SU-DHL-6 (cell line): ENCODE results near the gene CBLN3.

ENCODE experiments used
- H2AFZ ChIP-seq: fragments of 200-600 bp; sonication (generic); 2 replicates; pipeline ENCODE4 v1.6.1; 2014; ENCODE audit warnings: low read depth, mild to moderate bottlenecking, moderate library complexity, mixed read lengths, antibody characterized with exemption, low read length; ENCODE audit not compliant: severe bottlenecking
- H3F3A ChIP-seq: fragments of 200-600 bp; shearing (Covaris generic); 2 replicates; pipeline ENCODE4 v1.6.0; 2016; ENCODE audit warnings: antibody characterized with exemption, mild to moderate bottlenecking; ENCODE audit not compliant: insufficient read depth
- H3K27ac ChIP-seq: fragments of 200-600 bp; sonication (generic); 2 replicates; pipeline ENCODE4 v1.5.1; 2016; ENCODE audit warnings: low read depth, mild to moderate bottlenecking, low read length, moderate library complexity, mixed read lengths
- H3K27me3 ChIP-seq: fragments of 200-600 bp; sonication (generic), shearing (Covaris generic); 2 replicates; pipeline ENCODE4 v1.6.0; 2014; ENCODE audit warnings: mild to moderate bottlenecking, low read length
- H3K36me3 ChIP-seq: fragments of 200-600 bp; sonication (generic); 2 replicates; pipeline ENCODE4 v1.6.1; 2014; ENCODE audit warnings: mild to moderate bottlenecking, low read length, mixed read lengths
- H3K4me2 ChIP-seq: fragments of 300-600, 200-600 bp; shearing (Covaris generic), sonication (generic); 2 replicates; pipeline ENCODE4 v1.6.0; 2014; ENCODE audit warnings: low read length, low read depth, mild to moderate bottlenecking; ENCODE audit not compliant: poor library complexity, severe bottlenecking
- H3K4me3 ChIP-seq: fragments of 200-600 bp; sonication (generic); 2 replicates; pipeline ENCODE4 v1.5.1; 2014; ENCODE audit warnings: antibody characterized with exemption, low read length, mild to moderate bottlenecking, mixed read lengths; ENCODE audit not compliant: insufficient read depth, poor library complexity, severe bottlenecking
- H3K79me2 ChIP-seq: fragments of 200-600 bp; sonication (generic); 2 replicates; pipeline ENCODE4 v1.6.1; 2014; ENCODE audit warnings: mild to moderate bottlenecking, low read length, moderate library complexity; ENCODE audit not compliant: insufficient read depth
- H3K9ac ChIP-seq: fragments of 200-600 bp; sonication (generic); 2 replicates; pipeline ENCODE4 v1.7.0; 2014; ENCODE audit warnings: mild to moderate bottlenecking, low read length
- H3K9me2 ChIP-seq: fragments of 200-600 bp; sonication (generic); replicated peaks from 2 replicates; pipeline ENCODE4 v1.6.1; 2014; ENCODE audit warnings: low read length; ENCODE audit not compliant: insufficient read depth
- H3K9me3 ChIP-seq: fragments of 200-600 bp; sonication (generic); 2 replicates; pipeline ENCODE4 v1.6.1; 2014; ENCODE audit warnings: low read length, mixed read lengths; ENCODE audit not compliant: insufficient read depth
- H4K20me1 ChIP-seq: fragments of 200-600 bp; sonication (generic); 2 replicates; pipeline ENCODE4 v1.6.1; 2014; ENCODE audit warnings: low read depth, mild to moderate bottlenecking, antibody characterized with exemption, low read length, moderate library complexity, mixed read lengths
- EZH2phosphoT487 ChIP-seq: fragments of 200-600 bp; sonication (generic), shearing (Covaris generic); conservative IDR thresholded peaks from 2 replicates; pipeline ENCODE4 v1.6.1; 2018; ENCODE audit warnings: mild to moderate bottlenecking, antibody characterized with exemption, low read length, moderate library complexity, mixed read lengths
- TF ChIP-seq, protein P1 (sequence below): fragments of 200-600 bp; sonication (generic); IDR thresholded peaks from one replicate; pipeline ENCODE4 v1.5.1; 2017; ENCODE audit warnings: antibody characterized with exemption, mild to moderate bottlenecking, low read length, moderate library complexity; ENCODE audit not compliant: insufficient read depth, poor library complexity, severe bottlenecking

The CBLN3 gene

DNA sequence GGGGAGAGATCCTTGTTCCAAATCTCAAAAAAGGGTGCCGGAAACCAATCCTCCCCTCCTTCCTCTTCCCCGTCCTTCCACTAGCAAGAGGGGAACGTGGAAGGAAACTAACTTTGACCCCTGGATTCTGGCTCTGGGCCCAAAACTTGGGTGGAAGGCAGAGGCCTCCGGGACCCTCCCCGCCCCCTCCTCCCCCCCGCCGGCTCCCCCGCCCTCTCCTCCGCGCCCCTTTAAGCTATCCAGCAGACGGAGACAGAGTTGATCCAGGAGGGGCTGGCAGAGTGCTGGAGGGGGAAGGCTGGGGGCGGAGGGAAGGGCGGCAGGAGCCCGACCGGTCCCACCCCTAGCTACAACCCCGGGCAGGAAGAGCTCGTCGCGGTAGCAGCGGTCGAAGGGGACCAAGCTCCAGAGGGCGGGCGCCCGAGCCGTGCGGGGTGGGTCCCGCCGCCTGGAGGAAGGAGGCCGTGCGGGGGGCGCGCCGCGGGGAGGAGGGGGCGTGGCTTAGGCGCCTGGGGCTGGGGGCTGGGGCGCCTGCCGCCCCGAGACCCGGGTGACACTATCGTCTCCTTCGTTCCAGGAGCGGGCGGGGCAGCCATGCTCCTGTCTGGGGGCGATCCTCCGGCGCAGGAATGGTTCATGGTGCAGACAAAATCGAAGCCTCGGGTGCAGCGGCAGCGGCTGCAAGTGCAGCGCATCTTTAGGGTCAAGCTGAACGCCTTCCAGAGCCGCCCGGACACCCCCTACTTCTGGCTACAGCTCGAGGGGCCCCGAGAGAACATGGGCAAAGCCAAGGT, 30.6 kb downstream of the CBLN3 start, which contains the start of gene NYNRIN:
TSS of gene NYNRIN (plus strand) at position 351 of the 794 bp plus-strand sequence. CDS start at position 595, 244 bp downstream.
- H2AFZ ChIP-seq, result no peak within 1 kb of the TSS
- H4K20me1 ChIP-seq, result no peaks in the 10 kb centered on the region
- no peak within 1 kb of the TSS for H3K27ac ChIP-seq
- H3K79me2 ChIP-seq, result no peaks in the 10 kb centered on the region
- no peaks in the 10 kb centered on the region for H3K36me3 ChIP-seq
- H3K4me3 ChIP-seq, result no peak within 1 kb of the TSS
- no peaks in the 10 kb centered on the region for H3K27me3 ChIP-seq
- TF ChIP-seq EZH2phosphoT487, result no peak
- TF ChIP-seq, protein P1, sequence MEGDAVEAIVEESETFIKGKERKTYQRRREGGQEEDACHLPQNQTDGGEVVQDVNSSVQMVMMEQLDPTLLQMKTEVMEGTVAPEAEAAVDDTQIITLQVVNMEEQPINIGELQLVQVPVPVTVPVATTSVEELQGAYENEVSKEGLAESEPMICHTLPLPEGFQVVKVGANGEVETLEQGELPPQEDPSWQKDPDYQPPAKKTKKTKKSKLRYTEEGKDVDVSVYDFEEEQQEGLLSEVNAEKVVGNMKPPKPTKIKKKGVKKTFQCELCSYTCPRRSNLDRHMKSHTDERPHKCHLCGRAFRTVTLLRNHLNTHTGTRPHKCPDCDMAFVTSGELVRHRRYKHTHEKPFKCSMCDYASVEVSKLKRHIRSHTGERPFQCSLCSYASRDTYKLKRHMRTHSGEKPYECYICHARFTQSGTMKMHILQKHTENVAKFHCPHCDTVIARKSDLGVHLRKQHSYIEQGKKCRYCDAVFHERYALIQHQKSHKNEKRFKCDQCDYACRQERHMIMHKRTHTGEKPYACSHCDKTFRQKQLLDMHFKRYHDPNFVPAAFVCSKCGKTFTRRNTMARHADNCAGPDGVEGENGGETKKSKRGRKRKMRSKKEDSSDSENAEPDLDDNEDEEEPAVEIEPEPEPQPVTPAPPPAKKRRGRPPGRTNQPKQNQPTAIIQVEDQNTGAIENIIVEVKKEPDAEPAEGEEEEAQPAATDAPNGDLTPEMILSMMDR, result no peak
- no peaks in the 10 kb centered on the region for H3F3A ChIP-seq
- H3K9me2 ChIP-seq, result no peaks in the 10 kb centered on the region
- H3K9me3 ChIP-seq, result no peaks in the 10 kb centered on the region
- no peak within 1 kb of the TSS for H3K4me2 ChIP-seq
- no peak within 1 kb of the TSS for H3K9ac ChIP-seq

DNA sequence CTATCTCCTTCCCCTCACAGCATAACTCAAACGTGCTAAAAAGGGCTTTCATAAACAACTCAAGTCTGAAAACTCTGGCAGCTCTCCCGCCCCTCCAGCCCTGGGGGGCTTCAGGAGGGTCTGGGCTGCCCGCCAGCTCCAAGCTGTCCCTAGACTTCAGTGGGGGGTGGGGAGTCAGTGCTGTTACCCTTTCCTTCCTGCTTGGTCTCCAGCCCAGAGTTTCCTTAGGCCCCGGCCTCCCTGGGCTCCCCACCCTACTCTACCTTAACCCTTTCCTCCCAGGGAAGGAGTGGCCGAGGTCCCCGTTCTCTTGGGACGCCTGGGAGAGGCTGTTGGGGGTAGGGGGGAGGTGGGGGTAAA, 31.2 kb downstream of the CBLN3 start:
- H3K36me3 ChIP-seq, result no peaks in the 10 kb centered on the region
- H3F3A ChIP-seq, result no peaks in the 10 kb centered on the region
- no peaks in the 10 kb centered on the region for H3K9me2 ChIP-seq
- no peak overlapping the region for H3K4me2 ChIP-seq
- no peak for TF ChIP-seq EZH2phosphoT487
- TF ChIP-seq, protein P1, result no peak
- no peaks in the 10 kb centered on the region for H4K20me1 ChIP-seq
- H3K79me2 ChIP-seq, result no peaks in the 10 kb centered on the region
- H3K27ac ChIP-seq, result no peak overlapping the region
- no peak overlapping the region for H3K9ac ChIP-seq
- no peaks in the 10 kb centered on the region for H3K27me3 ChIP-seq
- no peaks in the 10 kb centered on the region for H3K9me3 ChIP-seq
- no peak overlapping the region for H2AFZ ChIP-seq
- no peak overlapping the region for H3K4me3 ChIP-seq

DNA sequence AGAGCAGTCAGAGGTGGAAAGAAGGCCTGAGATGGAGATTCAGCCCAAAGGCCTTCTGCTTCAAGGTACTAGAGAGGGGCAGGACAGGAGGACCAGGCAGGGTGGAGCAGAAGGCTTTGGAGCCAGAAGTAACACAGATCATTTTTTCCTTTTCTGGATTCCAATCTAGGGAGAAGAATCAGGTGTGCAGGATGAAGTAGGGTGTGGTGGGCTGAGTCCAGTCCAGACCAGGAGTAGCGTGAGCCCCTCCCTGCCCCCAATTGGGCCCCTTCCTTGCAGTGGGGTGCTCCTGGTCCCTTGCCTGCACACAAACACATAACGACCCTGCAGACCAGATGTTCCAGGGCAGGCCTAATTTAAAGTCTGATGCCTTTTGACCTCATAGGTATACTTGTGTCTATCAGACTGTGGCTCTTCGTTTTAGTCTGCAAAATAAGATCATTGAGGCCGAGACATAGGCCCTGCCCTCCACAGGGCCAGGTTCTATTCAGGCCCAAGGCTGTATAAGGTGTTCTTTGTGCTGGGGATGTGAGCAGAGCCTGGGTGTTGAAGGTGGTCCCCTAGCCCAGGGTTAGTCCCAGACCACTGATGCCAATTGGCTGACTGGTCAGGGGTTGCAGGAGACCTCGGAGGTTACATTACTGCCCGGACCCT, 31.7 kb downstream of the CBLN3 start:
- H3K4me3 ChIP-seq, result no peak overlapping the region
- H3K4me2 ChIP-seq, result no peak overlapping the region
- no peak overlapping the region for H3K27ac ChIP-seq
- H3K9me3 ChIP-seq, result no peaks in the 10 kb centered on the region
- no peaks in the 10 kb centered on the region for H3K27me3 ChIP-seq
- no peaks in the 10 kb centered on the region for H3K36me3 ChIP-seq
- no peaks in the 10 kb centered on the region for H3K9me2 ChIP-seq
- no peaks in the 10 kb centered on the region for H4K20me1 ChIP-seq
- H2AFZ ChIP-seq, result no peak overlapping the region
- no peak overlapping the region for H3K9ac ChIP-seq
- TF ChIP-seq, protein P1, result no peak
- TF ChIP-seq EZH2phosphoT487, result no peak
- H3F3A ChIP-seq, result no peaks in the 10 kb centered on the region
- H3K79me2 ChIP-seq, result no peaks in the 10 kb centered on the region
